Stimulated activated naive CD8-positive, alpha-beta T cell treated with anti-CD3 and anti-CD28 coated beads, Interleukin-15, Interleukin-2, amounts not matched to agents 100 U/mL and 50 U/mL, for 24 hours (primary cell): ENCODE data around the gene CAPRIN2.
A peak's percentile ranks its signal among the peaks of the same experiment; 100 is the strongest.

ENCODE experiments used
- ATAC-seq: fragments of 150-1000 bp; cut with Tn5 transposase; one replicate; pipeline ENCODE4 v1.10.0; 2021
- DNase-seq: peaks from one replicate; pipeline ENCODE4 v3.0.0; 2021

The CAPRIN2 gene

GRCh38 chr12:30754750-30755394, at the start of gene CAPRIN2:
Gene CAPRIN2 (minus strand): TSS chr12:30754951. CDS start chr12:30753520, 1,431 bp downstream.
- DNase-seq (peak; percentile 94), ATAC-seq (peak; percentile 97)

GRCh38 chr12:30797689-30798088, 42.9 kb upstream of the CAPRIN2 start:
- DNase-seq, result no peak
- ATAC-seq, result no peak

GRCh38 chr12:30796891-30797371, 42.2 kb upstream of the CAPRIN2 start:
- ATAC-seq (no peak), DNase-seq (no peak)

- DNase-seq, result peak; percentile 10
- ATAC-seq, result peak; percentile 2
Observed at GRCh38 chr12:30796313-30796780, 41.6 kb upstream of the CAPRIN2 start.

- peak; percentile 80 for DNase-seq
- ATAC-seq, result peak; percentile 73
Observed at GRCh38 chr12:30795410-30796312, 40.9 kb upstream of the CAPRIN2 start.

GRCh38 chr12:30794591-30795409, 40.0 kb upstream of the CAPRIN2 start:
- ATAC-seq, result peak; percentile 74
- no peak for DNase-seq

- no peak for ATAC-seq
Observed at GRCh38 chr12:30794020-30794419, 39.3 kb upstream of the CAPRIN2 start.

GRCh38 chr12:30792648-30793499, 38.1 kb upstream of the CAPRIN2 start:
- DNase-seq, result no peak
- ATAC-seq, result no peak

More at GRCh38 chr12:30794020-30794419, 39.3 kb upstream of the CAPRIN2 start:
- DNase-seq, result no peak

- ATAC-seq (no peak), DNase-seq (no peak)
Observed at GRCh38 chr12:30792085-30792484, 37.3 kb upstream of the CAPRIN2 start.

GRCh38 chr12:30788754-30789153, 34.0 kb upstream of the CAPRIN2 start:
- no peak for ATAC-seq
- DNase-seq, result no peak

- ATAC-seq (no peak), DNase-seq (no peak)
Observed at GRCh38 chr12:30785630-30786029, 30.9 kb upstream of the CAPRIN2 start.

- DNase-seq (no peak), ATAC-seq (no peak)
Observed at GRCh38 chr12:30784508-30784907, 29.8 kb upstream of the CAPRIN2 start.

GRCh38 chr12:30783946-30784345, 29.2 kb upstream of the CAPRIN2 start:
- ATAC-seq (no peak), DNase-seq (no peak)

GRCh38 chr12:30782316-30783173, 27.8 kb upstream of the CAPRIN2 start:
- no peak for ATAC-seq
- DNase-seq, result no peak

GRCh38 chr12:30779578-30779977, 24.8 kb upstream of the CAPRIN2 start:
- DNase-seq (no peak), ATAC-seq (no peak)

GRCh38 chr12:30779178-30779577, 24.4 kb upstream of the CAPRIN2 start:
- no peak for ATAC-seq
- no peak for DNase-seq

GRCh38 chr12:30774599-30774998, 19.8 kb upstream of the CAPRIN2 start:
- no peak for ATAC-seq

GRCh38 chr12:30769802-30770201, 15.1 kb upstream of the CAPRIN2 start:
- no peak for DNase-seq
- ATAC-seq, result no peak

More at GRCh38 chr12:30774599-30774998, 19.8 kb upstream of the CAPRIN2 start:
- no peak for DNase-seq

GRCh38 chr12:30764251-30764650, 9.5 kb upstream of the CAPRIN2 start:
- DNase-seq (no peak), ATAC-seq (no peak)

GRCh38 chr12:30763053-30763452, 8.3 kb upstream of the CAPRIN2 start:
- ATAC-seq, result no peak
- no peak for DNase-seq
